ENCODE data around the gene AFG1L. TPM values are rescaled to one million over a fixed set of nuclear protein-coding genes. Genes with fewer than 3 reads are reported as not detected.
"Not testable (repeated sequence)": the region's sequence is repeated elsewhere in the genome, so short reads cannot be mapped to it uniquely, and the experiment has no call there.

The AFG1L gene
- total and polyA plus RNA-seq, 2 experiments from 2014 or later = 1.2 to 3.5 TPM

- no peaks in the 10 kb centered on the region for H4K20me1 ChIP-seq (ENCODE audit: insufficient read depth)
- peak overlapping the region; percentile 83 for H3K4me2 ChIP-seq (ENCODE audit: unreplicated experiment)
- peak; percentile 68 for DNase-seq
- no peaks in the 10 kb centered on the region for H3K27me3 ChIP-seq (replicated peaks; ENCODE audit: insufficient read depth)
- H3K27ac ChIP-seq = peak overlapping the region; percentile 90
- no peaks in the 10 kb centered on the region for H3K9me2 ChIP-seq (ENCODE audit: insufficient read depth)
- peaks cover 10% of the 10 kb centered on the region for H3F3A ChIP-seq (ENCODE audit: insufficient read depth)
- peaks cover 60% of the 10 kb centered on the region for H3K79me2 ChIP-seq (ENCODE audit: insufficient read depth)
- H3K4me3 ChIP-seq = peak overlapping the region; percentile 98
- peak overlapping the region; percentile 94 for H3K9ac ChIP-seq
- 1 to 4% methylated on average over 24 to 29 of the region's 29 CpGs for WGBS, 2 experiments (ENCODE audit: low coverage in 1 of 2, low lambda C conversion rate in 2 of 2, missing lambda C conversion rate in 2 of 2)
- TF ChIP-seq EZH2phosphoT487 (IDR thresholded peaks at IDR 0.05; ENCODE audit: insufficient read depth, low read depth) = no peak
- TF ChIP-seq EZH2 (IDR thresholded peaks at IDR 0.05; ENCODE audit: insufficient read depth, poor library complexity, severe bottlenecking) = no peak
- H3K9me3 ChIP-seq (ENCODE audit: low read depth) = no peaks in the 10 kb centered on the region
- H2AFZ ChIP-seq = peak overlapping the region; percentile 100
- H3K4me1 ChIP-seq (ENCODE audit: insufficient read depth) = peaks cover 11% of the 10 kb centered on the region; the same call in 1 of the 2 replicates
- H3K36me3 ChIP-seq (ENCODE audit: low read depth) = 0 out of 2 replicates have a peak, but pooled peaks cover 5% of the 10 kb centered on the region
- in situ Hi-C loops (cut with MboI) = no loop called here
Measured at GRCh38 chr6:108260126-108260808, 34.6 kb upstream of the AFG1L start.

- WGBS, 2 experiments (ENCODE audit: low coverage in 1 of 2, low lambda C conversion rate in 2 of 2, missing lambda C conversion rate in 2 of 2) = 2 to 3% methylated on average over 61 to 74 of the region's 83 CpGs
- peak within 1 kb of the TSS; percentile 99 for H3K4me2 ChIP-seq (ENCODE audit: unreplicated experiment)
Measured at GRCh38 chr6:108260809-108261569, 33.9 kb upstream of the AFG1L start, which contains the start of gene SNX3. Gene SNX3, minus strand, starts transcription at chr6:108261040. Its CDS starts 119 bp downstream, at chr6:108260921.

GRCh38 chr6:108263371-108263770, 31.5 kb upstream of the AFG1L start:
- in situ Hi-C loops (cut with MboI) = no loop called here
- no peaks in the 10 kb centered on the region for H3K36me3 ChIP-seq (ENCODE audit: low read depth)
- H3K4me3 ChIP-seq = no peak overlapping the region
- no peak overlapping the region for H3K9ac ChIP-seq
- H2AFZ ChIP-seq = no peak overlapping the region
- no peaks in the 10 kb centered on the region for H3K27me3 ChIP-seq (replicated peaks; ENCODE audit: insufficient read depth)
- H3K4me2 ChIP-seq (ENCODE audit: unreplicated experiment) = no peak overlapping the region
- WGBS, 2 experiments (ENCODE audit: low coverage in 1 of 2, low lambda C conversion rate in 2 of 2, missing lambda C conversion rate in 2 of 2) = 78 to 82% methylated on average over 2 of the region's 2 CpGs
- no peak overlapping the region for H3K27ac ChIP-seq
- no peak for DNase-seq
- TF ChIP-seq EZH2 (IDR thresholded peaks at IDR 0.05; ENCODE audit: insufficient read depth, poor library complexity, severe bottlenecking) = no peak
- no peak for TF ChIP-seq EZH2phosphoT487 (IDR thresholded peaks at IDR 0.05; ENCODE audit: insufficient read depth, low read depth)
- peaks cover 11% of the 10 kb centered on the region; the same call in 1 of the 2 replicates for H3K4me1 ChIP-seq (ENCODE audit: insufficient read depth)
- no peaks in the 10 kb centered on the region for H4K20me1 ChIP-seq (ENCODE audit: insufficient read depth)
- peaks cover 29% of the 10 kb centered on the region for H3K79me2 ChIP-seq (ENCODE audit: insufficient read depth)
- no peaks in the 10 kb centered on the region for H3K9me2 ChIP-seq (ENCODE audit: insufficient read depth)
- no peaks in the 10 kb centered on the region for H3K9me3 ChIP-seq (ENCODE audit: low read depth)
- H3F3A ChIP-seq (ENCODE audit: insufficient read depth) = peaks cover 10% of the 10 kb centered on the region

More at GRCh38 chr6:108260809-108261569, 33.9 kb upstream of the AFG1L start, which contains the start of gene SNX3:
- Histone ChIP-seq H3K36me3 (ENCODE audit: low read depth) (0 out of 2 replicates have a peak, but pooled peaks cover under 1% of the 10 kb centered on the region), H2AFZ (peak within 1 kb of the TSS; percentile 100), H3K4me1 (ENCODE audit: insufficient read depth) (peaks cover 11% of the 10 kb centered on the region; the same call in 1 of the 2 replicates), H3K79me2 (ENCODE audit: insufficient read depth) (peaks cover 53% of the 10 kb centered on the region), H3K4me3 (peak within 1 kb of the TSS; percentile 98), H3K9me2 (ENCODE audit: insufficient read depth) (no peaks in the 10 kb centered on the region), H4K20me1 (ENCODE audit: insufficient read depth) (no peaks in the 10 kb centered on the region), H3K27ac (peak within 1 kb of the TSS; percentile 90), H3K9me3 (ENCODE audit: low read depth) (no peaks in the 10 kb centered on the region), H3K9ac (peak within 1 kb of the TSS; percentile 94), H3F3A (ENCODE audit: insufficient read depth) (peaks cover 10% of the 10 kb centered on the region), H3K27me3 (replicated peaks; ENCODE audit: insufficient read depth) (no peaks in the 10 kb centered on the region)
- in situ Hi-C loops (cut with MboI) = no loop called here
- peak; percentile 98 for DNase-seq
- TF ChIP-seq EZH2phosphoT487 (IDR thresholded peaks at IDR 0.05; ENCODE audit: insufficient read depth, low read depth) (no peak), EZH2 (IDR thresholded peaks at IDR 0.05; ENCODE audit: insufficient read depth, poor library complexity, severe bottlenecking) (no peak)

- DNase-seq = no peak
- H3K27ac ChIP-seq = no peak overlapping the region
- no peak overlapping the region for H3K4me2 ChIP-seq (ENCODE audit: unreplicated experiment)
- H3K4me3 ChIP-seq = no peak overlapping the region
- H3K79me2 ChIP-seq (ENCODE audit: insufficient read depth) = no peaks in the 10 kb centered on the region
- no peaks in the 10 kb centered on the region for H3K9me3 ChIP-seq (ENCODE audit: low read depth)
- H3K9me2 ChIP-seq (ENCODE audit: insufficient read depth) = no peaks in the 10 kb centered on the region
- H3K27me3 ChIP-seq (replicated peaks; ENCODE audit: insufficient read depth) = no peaks in the 10 kb centered on the region
- H2AFZ ChIP-seq = no peak overlapping the region
- H3F3A ChIP-seq (ENCODE audit: insufficient read depth) = no peaks in the 10 kb centered on the region
- no peaks in the 10 kb centered on the region for H3K36me3 ChIP-seq (ENCODE audit: low read depth)
- in situ Hi-C loops (cut with MboI) = no loop called here
- H4K20me1 ChIP-seq (ENCODE audit: insufficient read depth) = no peaks in the 10 kb centered on the region
- H3K4me1 ChIP-seq (ENCODE audit: insufficient read depth) = no peaks in the 10 kb centered on the region
- WGBS, 2 experiments (ENCODE audit: low coverage in 1 of 2, low lambda C conversion rate in 2 of 2, missing lambda C conversion rate in 2 of 2) = 72 to 82% methylated on average over 3 of the region's 3 CpGs
- H3K9ac ChIP-seq = no peak overlapping the region
- no peak for TF ChIP-seq EZH2phosphoT487 (IDR thresholded peaks at IDR 0.05; ENCODE audit: insufficient read depth, low read depth)
- no peak for TF ChIP-seq EZH2 (IDR thresholded peaks at IDR 0.05; ENCODE audit: insufficient read depth, poor library complexity, severe bottlenecking)
Measured at GRCh38 chr6:108268845-108269244, 26.0 kb upstream of the AFG1L start.

- in situ Hi-C loops (cut with MboI); H3K4me1 ChIP-seq (ENCODE audit: insufficient read depth); H3K79me2 ChIP-seq (ENCODE audit: insufficient read depth); H3K9me3 ChIP-seq (ENCODE audit: low read depth); H3K4me3 ChIP-seq; H3K27ac ChIP-seq; H3K27me3 ChIP-seq (replicated peaks; ENCODE audit: insufficient read depth); H3K36me3 ChIP-seq (ENCODE audit: low read depth); H3K9me2 ChIP-seq (ENCODE audit: insufficient read depth); DNase-seq; H4K20me1 ChIP-seq (ENCODE audit: insufficient read depth); H3F3A ChIP-seq (ENCODE audit: insufficient read depth); H2AFZ ChIP-seq; H3K9ac ChIP-seq; H3K4me2 ChIP-seq (ENCODE audit: unreplicated experiment): not testable (repeated sequence)
- 88% methylated on average over 29 of the region's 31 CpGs; no CpG with 5 or more reads in 1 of the 2 experiments for WGBS, 2 experiments (ENCODE audit: low coverage in 1 of 2, low lambda C conversion rate in 2 of 2, missing lambda C conversion rate in 2 of 2)
Measured at GRCh38 chr6:108269955-108270354, 24.9 kb upstream of the AFG1L start.
